HG02852 (cell line): Measurements from ENCODE around the gene SLC25A31.

Source experiments
- ATAC-seq: cut with Tn5 transposase; IDR thresholded peaks from one replicate; pipeline ENCODE4 v1.9.1; 2021; ENCODE audit warnings: mild to moderate bottlenecking, moderate library complexity; ENCODE audit not compliant: unreplicated experiment

SLC25A31 gene

GRCh38 chr4:127730142-127730913 lies at the start of gene SLC25A31:
SLC25A31 (plus strand) TSS chr4:127730400; CDS start chr4:127730546, 146 bp downstream.
- ATAC-seq, result no peak

GRCh38 chr4:127685292-127685691 lies 44.9 kb upstream of the SLC25A31 start:
- no peak for ATAC-seq

GRCh38 chr4:127686658-127687057 lies 43.5 kb upstream of the SLC25A31 start:
- ATAC-seq, result no peak

GRCh38 chr4:127687580-127687979 lies 42.6 kb upstream of the SLC25A31 start:
- no peak for ATAC-seq

- ATAC-seq, result peak; percentile 100
These were observed 31.4 kb upstream of the SLC25A31 start for GRCh38 chr4:127698789-127699200.

GRCh38 chr4:127708985-127709384 lies 21.2 kb upstream of the SLC25A31 start:
- no peak for ATAC-seq

GRCh38 chr4:127709456-127709855 lies 20.7 kb upstream of the SLC25A31 start:
- no peak for ATAC-seq

- ATAC-seq, result no peak
These were observed 1.2 kb downstream of the SLC25A31 start for GRCh38 chr4:127731406-127731805.

- ATAC-seq, result no peak
These were observed 2.6 kb downstream of the SLC25A31 start for GRCh38 chr4:127732623-127733328.

GRCh38 chr4:127734976-127735375 lies 4.8 kb downstream of the SLC25A31 start:
- no peak for ATAC-seq

- ATAC-seq, result no peak
These were observed 7.1 kb downstream of the SLC25A31 start for GRCh38 chr4:127737295-127737694.

- ATAC-seq, result no peak
These were observed 11.0 kb downstream of the SLC25A31 start for GRCh38 chr4:127741247-127741646.

GRCh38 chr4:127747883-127748282 lies 17.7 kb downstream of the SLC25A31 start:
- ATAC-seq, result no peak

GRCh38 chr4:127748957-127749356 lies 18.8 kb downstream of the SLC25A31 start:
- ATAC-seq, result no peak

GRCh38 chr4:127756906-127757305 lies 26.7 kb downstream of the SLC25A31 start:
- ATAC-seq, result no peak

- no peak for ATAC-seq
These were observed 29.1 kb downstream of the SLC25A31 start for GRCh38 chr4:127759228-127759820.

GRCh38 chr4:127759893-127760292 lies 29.7 kb downstream of the SLC25A31 start:
- ATAC-seq, result no peak

- ATAC-seq, result no peak
These were observed 41.5 kb downstream of the SLC25A31 start for GRCh38 chr4:127771535-127772275.

GRCh38 chr4:127772769-127773671 lies 42.8 kb downstream of the SLC25A31 start:
- ATAC-seq, result no peak

- ATAC-seq, result no peak
These were observed 45.6 kb downstream of the SLC25A31 start for GRCh38 chr4:127775843-127776242.
